NK-92 (cell line): ENCODE results near the gene SH2D3C.

Experiments
- DNase-seq: peaks from one replicate; lab custom pipeline; 2025; ENCODE audit not compliant: unreplicated experiment; lab: John Stamatoyannopoulos, UW

Gene SH2D3C

GRCh38 chr9:127700594-127701255 is 77.7 kb downstream of the SH2D3C start:
- DNase-seq, result no peak

GRCh38 chr9:127700140-127700539 is 78.3 kb downstream of the SH2D3C start:
- no peak for DNase-seq

GRCh38 chr9:127698985-127699670 is 79.3 kb downstream of the SH2D3C start:
- DNase-seq, result peak; percentile 38

GRCh38 chr9:127698386-127698785 is 80.1 kb downstream of the SH2D3C start:
- DNase-seq, result no peak

- DNase-seq, result no peak
Observed at GRCh38 chr9:127697575-127697974, 80.9 kb downstream of the SH2D3C start.

- DNase-seq, result no peak
Observed at GRCh38 chr9:127694890-127695720, 83.4 kb downstream of the SH2D3C start.

- no peak for DNase-seq
Observed at GRCh38 chr9:127693697-127694096, 84.8 kb downstream of the SH2D3C start.

GRCh38 chr9:127693143-127693542 is 85.3 kb downstream of the SH2D3C start:
- no peak for DNase-seq

GRCh38 chr9:127692071-127692470 is 86.4 kb downstream of the SH2D3C start:
- no peak for DNase-seq

GRCh38 chr9:127690735-127691134 is 87.7 kb downstream of the SH2D3C start:
- no peak for DNase-seq

GRCh38 chr9:127689329-127690000 is 89.0 kb downstream of the SH2D3C start:
- no peak for DNase-seq
